OCI-LY1 (cell line): Measurements from ENCODE around the gene CD46.

Experiments
- H2AFZ ChIP-seq: fragments of 200-600 bp; sonication (generic), shearing (Covaris generic); 2 replicates; pipeline ENCODE4 v1.6.0; 2014; ENCODE audit warnings: antibody characterized with exemption, mild to moderate bottlenecking, low read length
- H3F3A ChIP-seq: fragments of 200-600 bp; sonication (generic), shearing (Covaris generic); 2 replicates; pipeline ENCODE4 v1.6.0; 2014; ENCODE audit warnings: mild to moderate bottlenecking, antibody characterized with exemption, low read length, moderate library complexity; ENCODE audit not compliant: insufficient read depth
- H3K27ac ChIP-seq: fragments of 200-600 bp; sonication (generic); 2 replicates; pipeline ENCODE4 v1.5.1; 2014; ENCODE audit warnings: low read length, mixed run types, mild to moderate bottlenecking, low read depth; ENCODE audit not compliant: poor library complexity, severe bottlenecking
- H3K27me3 ChIP-seq: fragments of 200-600 bp; sonication (generic); 2 replicates; pipeline ENCODE4 v1.6.0; 2014; ENCODE audit warnings: antibody characterized with exemption, mild to moderate bottlenecking, low read length, moderate library complexity; ENCODE audit not compliant: insufficient read depth
- H3K36me3 ChIP-seq: fragments of 200-600 bp; sonication (generic); 2 replicates; pipeline ENCODE4 v1.6.1; 2014; ENCODE audit warnings: mild to moderate bottlenecking, antibody characterized with exemption, low read length, moderate library complexity, mixed read lengths; ENCODE audit not compliant: insufficient read depth
- H3K4me1 ChIP-seq: fragments of 200-600 bp; sonication (generic); 2 replicates; pipeline ENCODE4 v1.5.1; 2014; ENCODE audit warnings: mild to moderate bottlenecking, low read length, moderate library complexity; ENCODE audit not compliant: insufficient read depth, severe bottlenecking
- H3K4me2 ChIP-seq: fragments of 200-600 bp; sonication (generic), shearing (Covaris generic); 2 replicates; pipeline ENCODE4 v1.6.1; 2014; ENCODE audit warnings: low read length
- H3K4me3 ChIP-seq: fragments of 200-600 bp; sonication (generic); 2 replicates; pipeline ENCODE4 v1.5.1; 2014; ENCODE audit warnings: low read length, low read depth, mild to moderate bottlenecking, mixed read lengths; ENCODE audit not compliant: poor library complexity, severe bottlenecking
- H3K79me2 ChIP-seq: fragments of 200-600 bp; shearing (Covaris generic); 2 replicates; pipeline ENCODE4 v1.6.1; 2016; ENCODE audit warnings: mixed run types, low read length, mixed read lengths; ENCODE audit not compliant: insufficient read depth
- H3K9ac ChIP-seq: fragments of 200-600 bp; sonication (generic), shearing (Covaris generic); 2 replicates; pipeline ENCODE4 v1.6.1; 2014; ENCODE audit warnings: mild to moderate bottlenecking, low read length, mixed read lengths
- H3K9me2 ChIP-seq: fragments of 200-600 bp; sonication (generic), shearing (Covaris generic); 2 replicates; pipeline ENCODE4 v1.6.1; 2014; ENCODE audit warnings: low read depth, mild to moderate bottlenecking, low read length, mixed read lengths
- H3K9me3 ChIP-seq: fragments of 200-600 bp; shearing (Covaris generic); 2 replicates; pipeline ENCODE4 v1.6.1; 2014; ENCODE audit warnings: low read length, mixed read lengths
- H4K20me1 ChIP-seq: fragments of 200-600 bp; sonication (generic), shearing (Covaris generic); 2 replicates; pipeline ENCODE4 v1.6.0; 2016; ENCODE audit warnings: mild to moderate bottlenecking, low read length; ENCODE audit not compliant: insufficient read depth
- CTCF ChIP-seq: fragments of 200-600 bp; sonication (generic), shearing (Covaris generic); IDR thresholded peaks from 2 replicates; pipeline ENCODE4 v1.5.1; 2017; ENCODE audit warnings: mild to moderate bottlenecking, antibody characterized with exemption, low read length, moderate library complexity, mixed read lengths
- EZH2 ChIP-seq: fragments of 200-600 bp; sonication (generic), shearing (Covaris generic); IDR thresholded peaks from 2 replicates; pipeline ENCODE4 v1.8.0; 2017; ENCODE audit warnings: borderline replicate concordance, mixed run types, mild to moderate bottlenecking, antibody characterized with exemption, low read length, moderate library complexity, mixed read lengths

Gene CD46

GRCh38 chr1:207841293-207841692 lies 89.4 kb downstream of the CD46 start:
- H2AFZ ChIP-seq: no peak overlapping the region
- H3F3A ChIP-seq: no peaks in the 10 kb centered on the region
- H3K27ac ChIP-seq: no peak overlapping the region
- TF ChIP-seq EZH2: no peak
- TF ChIP-seq CTCF: no peak
- H3K9me2 ChIP-seq: no peaks in the 10 kb centered on the region
- H3K4me1 ChIP-seq: no peaks in the 10 kb centered on the region
- H3K36me3 ChIP-seq: no peaks in the 10 kb centered on the region
- no peak overlapping the region for H3K4me3 ChIP-seq
- no peak overlapping the region for H3K9ac ChIP-seq
- no peaks in the 10 kb centered on the region; the same call in 1 of the 2 replicates for H3K79me2 ChIP-seq
- no peak overlapping the region for H3K4me2 ChIP-seq
- H3K9me3 ChIP-seq: no peaks in the 10 kb centered on the region
- H3K27me3 ChIP-seq: no peaks in the 10 kb centered on the region
- no peaks in the 10 kb centered on the region for H4K20me1 ChIP-seq

- H3K27ac ChIP-seq: no peak overlapping the region
- TF ChIP-seq EZH2: no peak
- no peak for TF ChIP-seq CTCF
- no peaks in the 10 kb centered on the region; the same call in 1 of the 2 replicates for H3K79me2 ChIP-seq
- no peak overlapping the region for H3K4me2 ChIP-seq
- H3K9me3 ChIP-seq: no peaks in the 10 kb centered on the region
- no peak overlapping the region for H3K9ac ChIP-seq
- H3F3A ChIP-seq: no peaks in the 10 kb centered on the region
- no peaks in the 10 kb centered on the region for H3K27me3 ChIP-seq
- no peak overlapping the region for H2AFZ ChIP-seq
- H3K9me2 ChIP-seq: no peaks in the 10 kb centered on the region
- no peaks in the 10 kb centered on the region for H4K20me1 ChIP-seq
- H3K4me3 ChIP-seq: no peak overlapping the region
- no peaks in the 10 kb centered on the region for H3K36me3 ChIP-seq
- no peaks in the 10 kb centered on the region for H3K4me1 ChIP-seq
These were observed 90.0 kb downstream of the CD46 start for GRCh38 chr1:207841901-207842300.

DNA sequence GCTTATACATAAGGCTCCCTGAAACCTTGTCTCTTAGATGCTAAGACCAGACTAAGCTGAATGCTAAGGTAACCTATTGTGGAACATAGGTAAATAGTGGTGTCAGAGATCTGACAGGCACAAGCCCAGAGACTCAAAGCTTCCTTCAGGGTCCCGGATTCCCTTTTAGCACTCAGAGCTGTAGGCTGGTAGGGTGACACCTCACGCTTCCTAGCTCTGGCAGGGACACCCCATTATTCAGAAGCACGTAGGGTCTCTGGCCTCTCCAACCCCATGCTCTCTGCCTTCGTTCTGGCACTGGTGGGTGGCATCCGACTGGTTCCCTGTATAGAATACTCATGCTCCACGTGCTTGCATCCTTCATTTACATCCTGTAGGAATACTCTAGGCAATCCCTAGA lies 90.7 kb downstream of the CD46 start:
- H3K4me3 ChIP-seq: no peak overlapping the region
- H3F3A ChIP-seq: no peaks in the 10 kb centered on the region
- no peaks in the 10 kb centered on the region for H3K4me1 ChIP-seq
- H3K9me2 ChIP-seq: no peaks in the 10 kb centered on the region
- H3K4me2 ChIP-seq: no peak overlapping the region
- H2AFZ ChIP-seq: no peak overlapping the region
- H3K27me3 ChIP-seq: no peaks in the 10 kb centered on the region
- no peaks in the 10 kb centered on the region for H4K20me1 ChIP-seq
- no peaks in the 10 kb centered on the region; the same call in none of the 2 replicates for H3K79me2 ChIP-seq
- no peaks in the 10 kb centered on the region for H3K9me3 ChIP-seq
- H3K9ac ChIP-seq: no peak overlapping the region
- no peak for TF ChIP-seq EZH2
- TF ChIP-seq CTCF: no peak
- no peaks in the 10 kb centered on the region for H3K36me3 ChIP-seq
- H3K27ac ChIP-seq: no peak overlapping the region
